GM20431 (cell line): ENCODE measurements around the gene NEDD9.

ENCODE experiments used
- in situ Hi-C: fragments of 300-500 bp; cut with MseI, MboI; formaldehyde crosslinking; loops from one replicate; pipeline ENCODE4 v1.15.0; 2020; ENCODE audit warnings: low sequenced_read_pairs; ENCODE audit not compliant: unreplicated experiment

NEDD9 gene

GRCh38 chr6:11236076-11236750 is 3.7 kb upstream of the NEDD9 start:
- in situ Hi-C loops, result no loop called here

GRCh38 chr6:11235062-11235461 is 2.6 kb upstream of the NEDD9 start:
- in situ Hi-C loops, result no loop called here

- in situ Hi-C loops, result no loop called here
Measured at GRCh38 chr6:11233673-11234573, 1.5 kb upstream of the NEDD9 start.

- in situ Hi-C loops, result no loop called here
Measured at GRCh38 chr6:11232770-11233626, 530 bp upstream of the NEDD9 start.

- in situ Hi-C loops, result no loop called here
Measured at GRCh38 chr6:11231564-11232192, 790 bp downstream of the NEDD9 start.

GRCh38 chr6:11231108-11231463 is 1.4 kb downstream of the NEDD9 start:
- in situ Hi-C loops, result no loop called here

GRCh38 chr6:11230158-11231107 is 2.0 kb downstream of the NEDD9 start:
- in situ Hi-C loops, result no loop called here

GRCh38 chr6:11229655-11230046 is 2.8 kb downstream of the NEDD9 start:
- in situ Hi-C loops, result no loop called here

GRCh38 chr6:11228935-11229654 is 3.4 kb downstream of the NEDD9 start:
- in situ Hi-C loops, result no loop called here

- in situ Hi-C loops, result no loop called here
Measured at GRCh38 chr6:11227698-11228097, 4.8 kb downstream of the NEDD9 start.

- in situ Hi-C loops, result no loop called here
Measured at GRCh38 chr6:11226005-11226404, 6.5 kb downstream of the NEDD9 start.

GRCh38 chr6:11224966-11225463 is 7.5 kb downstream of the NEDD9 start:
- in situ Hi-C loops, result no loop called here

GRCh38 chr6:11224252-11224965 is 8.1 kb downstream of the NEDD9 start:
- in situ Hi-C loops, result no loop called here

- in situ Hi-C loops, result no loop called here
Measured at GRCh38 chr6:11223286-11223864, 9.1 kb downstream of the NEDD9 start.

GRCh38 chr6:11222385-11223277 is 9.8 kb downstream of the NEDD9 start:
- in situ Hi-C loops, result no loop called here

- in situ Hi-C loops, result no loop called here
Measured at GRCh38 chr6:11221623-11222384, 10.7 kb downstream of the NEDD9 start.
